ENCODE measurements around the gene RTP5. TPM values are rescaled to one million over a fixed set of nuclear protein-coding genes. Genes with fewer than 3 reads are reported as not detected.
"Not testable (repeated sequence)": the region's sequence is repeated elsewhere in the genome, so short reads cannot be mapped to it uniquely, and the experiment has no call there.

RTP5 gene
- total RNA-seq, result 0.07 TPM in 1 of 2 replicates, not detected in the other

- no peak for DNase-seq
- peaks cover 34% of the 10 kb centered on the region for H3K4me1 Mint-ChIP-seq
- intact Hi-C loops (cut with micrococcal nuclease), result no loop called here
- peaks cover under 1% of the 10 kb centered on the region for H3K36me3 Mint-ChIP-seq (ENCODE audit: low read depth)
- H3K27ac Mint-ChIP-seq, result peak within 1 kb of the TSS; percentile 76
- peaks cover 17% of the 10 kb centered on the region for H3K27me3 Mint-ChIP-seq
- no peak within 1 kb of the TSS for H3K4me3 Mint-ChIP-seq
- H3K9me3 Mint-ChIP-seq, result peaks cover 8% of the 10 kb centered on the region
Observed at GRCh38 chr2:241869087-241869961, at the start of gene RTP5. Gene RTP5 (plus strand): TSS chr2:241869729. CDS start chr2:241869757, 28 bp downstream.

- H3K27me3 Mint-ChIP-seq; H3K27ac Mint-ChIP-seq; H3K36me3 Mint-ChIP-seq (ENCODE audit: low read depth); H3K4me3 Mint-ChIP-seq; H3K4me1 Mint-ChIP-seq; DNase-seq; intact Hi-C loops (cut with micrococcal nuclease): not testable (repeated sequence)
- peaks cover 15% of the 10 kb centered on the region for H3K9me3 Mint-ChIP-seq
Observed at GRCh38 chr2:241819947-241820624, 49.4 kb upstream of the RTP5 start.

DNA sequence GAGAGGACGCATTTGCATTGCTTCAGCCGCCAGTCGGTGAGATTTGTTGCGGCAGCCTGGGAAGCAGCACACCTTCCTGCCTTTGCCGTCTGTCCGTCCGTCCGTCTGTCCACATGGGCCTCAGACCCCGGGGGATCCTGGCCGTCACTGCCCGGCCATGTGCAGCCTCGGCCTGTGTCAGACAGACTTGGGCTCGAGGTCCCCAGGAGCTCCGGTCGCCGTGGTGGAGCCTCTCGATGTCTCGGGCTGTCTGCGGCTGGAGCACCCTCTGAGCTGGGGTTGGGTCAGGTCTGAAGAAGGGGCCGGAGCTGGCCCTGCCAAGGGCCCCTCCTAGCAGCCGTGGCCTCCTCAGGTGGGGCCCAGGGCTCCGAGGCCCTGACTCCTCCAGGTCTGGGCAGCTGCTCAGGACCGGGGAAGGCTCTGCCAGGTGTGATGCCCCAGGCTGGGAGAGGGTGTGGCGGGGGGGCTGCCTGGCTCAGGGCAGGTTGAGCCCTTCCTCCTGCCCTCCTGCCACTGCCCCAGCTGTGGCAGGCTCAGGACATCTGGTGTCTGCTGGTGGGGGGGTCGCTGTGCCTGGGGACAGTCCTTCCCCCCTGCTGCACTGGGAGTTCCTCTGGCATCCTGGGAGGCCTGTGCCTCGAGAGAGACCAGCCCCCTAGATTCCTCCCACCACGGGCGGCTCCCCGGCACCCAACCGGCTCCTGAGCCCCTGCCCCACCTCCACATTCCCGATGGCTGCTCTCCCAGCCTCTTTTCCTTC is 48.7 kb upstream of the RTP5 start:
- DNase-seq, result no peak
- H3K36me3 Mint-ChIP-seq (ENCODE audit: low read depth), result no peaks in the 10 kb centered on the region
- intact Hi-C loops (cut with micrococcal nuclease), result no loop called here

DNA sequence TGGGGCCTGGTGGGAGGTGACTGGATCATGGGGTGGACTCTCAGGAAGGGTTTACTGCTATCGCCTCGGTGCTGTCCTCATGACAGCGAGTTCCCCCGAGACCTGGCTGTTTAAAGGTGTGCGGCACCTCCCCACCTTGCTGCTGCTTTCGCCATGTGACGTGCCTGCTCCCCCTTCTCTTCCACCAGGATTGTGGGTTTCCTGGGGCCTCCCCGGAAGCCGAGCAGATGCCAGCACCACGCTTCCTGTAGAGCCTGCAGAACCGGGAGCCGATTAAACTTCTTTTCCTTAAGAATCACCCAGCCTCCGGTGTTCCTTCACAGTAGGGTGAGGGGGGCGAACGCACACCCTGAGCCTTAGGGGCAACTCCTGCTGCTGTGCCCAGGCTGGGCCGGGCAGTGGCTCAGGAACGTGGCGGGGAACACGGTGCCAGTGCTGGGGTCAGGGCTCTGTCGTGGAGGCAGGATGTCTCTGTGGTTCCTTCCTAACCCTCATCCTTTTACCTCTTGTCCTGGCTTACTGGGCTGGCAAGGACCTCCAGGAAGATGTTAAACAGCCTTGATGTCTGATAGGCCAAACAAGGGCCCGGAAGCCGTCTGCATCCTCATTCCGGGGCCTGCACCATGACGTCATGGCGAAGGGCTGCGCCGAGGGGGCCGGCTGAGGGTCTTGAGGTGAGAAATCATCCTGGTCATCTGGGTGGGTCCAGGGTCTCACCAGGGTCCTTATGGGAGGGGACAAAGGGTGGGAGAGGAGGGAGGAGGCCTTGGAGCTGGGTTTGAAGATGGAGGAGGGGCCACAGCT is 47.9 kb upstream of the RTP5 start:
- intact Hi-C loops (cut with micrococcal nuclease), result no loop called here
- H3K4me3 Mint-ChIP-seq, result no peak overlapping the region
- H3K27ac Mint-ChIP-seq, result peak overlapping the region; percentile 53

More for the DNA sequence above, 48.7 kb upstream of the RTP5 start:
- Mint-ChIP-seq H3K27me3 (peaks cover 2% of the 10 kb centered on the region), H3K4me3 (no peak overlapping the region), H3K4me1 (peaks cover 5% of the 10 kb centered on the region), H3K9me3 (peaks cover 20% of the 10 kb centered on the region), H3K27ac (peak overlapping the region; percentile 53)

GRCh38 chr2:241822264-241822623 is 47.3 kb upstream of the RTP5 start:
- H3K27ac Mint-ChIP-seq, result no peak overlapping the region
- H3K27me3 Mint-ChIP-seq, result peaks cover 2% of the 10 kb centered on the region
- no peak for DNase-seq
- H3K9me3 Mint-ChIP-seq, result peaks cover 26% of the 10 kb centered on the region
- H3K36me3 Mint-ChIP-seq (ENCODE audit: low read depth), result no peaks in the 10 kb centered on the region
- H3K4me1 Mint-ChIP-seq, result peaks cover 5% of the 10 kb centered on the region
- no peak overlapping the region for H3K4me3 Mint-ChIP-seq
- intact Hi-C loops (cut with micrococcal nuclease), result no loop called here

More for the DNA sequence above, 47.9 kb upstream of the RTP5 start:
- peaks cover 20% of the 10 kb centered on the region for H3K9me3 Mint-ChIP-seq
- peaks cover 5% of the 10 kb centered on the region for H3K4me1 Mint-ChIP-seq
- H3K27me3 Mint-ChIP-seq, result peaks cover 2% of the 10 kb centered on the region
- no peak for DNase-seq
- H3K36me3 Mint-ChIP-seq (ENCODE audit: low read depth), result no peaks in the 10 kb centered on the region

DNA sequence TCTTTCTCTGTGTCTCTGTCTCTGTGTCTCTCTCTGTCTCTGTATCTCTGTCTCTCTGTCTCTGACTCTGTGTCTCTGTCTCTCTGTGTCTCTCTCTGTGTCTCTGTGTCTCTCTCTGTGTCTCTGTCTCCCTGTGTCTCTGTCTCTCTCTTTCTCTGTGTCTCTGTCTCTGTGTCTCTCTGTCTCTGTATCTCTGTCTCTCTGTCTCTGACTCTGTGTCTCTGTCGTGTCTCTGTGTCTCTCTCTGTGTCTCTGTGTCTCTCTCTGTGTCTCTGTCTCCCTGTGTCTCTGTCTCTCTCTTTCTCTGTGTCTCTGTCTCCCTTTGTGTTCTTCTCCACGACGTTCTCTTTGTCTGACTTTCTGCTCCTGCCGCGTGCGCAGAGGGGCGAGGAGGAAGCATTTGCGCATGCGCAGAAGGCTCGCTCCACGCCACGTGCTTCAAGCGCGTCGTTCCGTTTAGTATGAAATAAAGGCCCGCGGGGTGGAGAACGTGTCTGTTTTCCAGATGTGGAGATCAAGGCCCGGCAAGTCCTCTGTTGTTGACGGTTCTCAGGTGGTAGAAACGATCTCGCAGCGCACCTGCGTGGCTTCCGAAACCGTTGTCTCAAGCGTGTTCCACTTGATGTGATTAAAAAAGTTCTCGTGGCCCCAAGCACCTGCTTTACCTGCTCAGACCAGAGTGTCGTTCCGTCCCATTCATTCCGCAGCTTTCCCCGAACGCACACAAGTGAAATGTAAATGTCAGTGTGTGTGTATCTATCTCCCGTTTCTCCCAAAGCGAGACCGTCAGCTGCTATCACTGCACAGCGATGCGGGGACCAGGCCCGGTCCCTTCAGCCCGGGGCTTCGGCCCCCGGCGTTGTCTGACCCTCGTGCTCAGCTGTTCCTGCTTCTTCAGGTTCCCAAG is 45.7 kb upstream of the RTP5 start:
- DNase-seq; H3K27me3 Mint-ChIP-seq; H3K36me3 Mint-ChIP-seq (ENCODE audit: low read depth); intact Hi-C loops (cut with micrococcal nuclease); H3K4me3 Mint-ChIP-seq; H3K4me1 Mint-ChIP-seq: not testable (repeated sequence)
- H3K27ac Mint-ChIP-seq, result peak overlapping the region; percentile 57
- peaks cover 33% of the 10 kb centered on the region for H3K9me3 Mint-ChIP-seq

- H3K36me3 Mint-ChIP-seq (ENCODE audit: low read depth), result no peaks in the 10 kb centered on the region
- intact Hi-C loops (cut with micrococcal nuclease), result no loop called here
- DNase-seq, result no peak
- no peak overlapping the region for H3K27ac Mint-ChIP-seq
- H3K4me1 Mint-ChIP-seq, result no peaks in the 10 kb centered on the region
- H3K4me3 Mint-ChIP-seq, result no peak overlapping the region
- H3K27me3 Mint-ChIP-seq, result peaks cover 18% of the 10 kb centered on the region
- H3K9me3 Mint-ChIP-seq, result peaks cover 33% of the 10 kb centered on the region
Observed at GRCh38 chr2:241827394-241827793, 42.1 kb upstream of the RTP5 start.

- Mint-ChIP-seq H3K4me3 (no peak overlapping the region), H3K36me3 (ENCODE audit: low read depth) (no peaks in the 10 kb centered on the region), H3K9me3 (peaks cover 8% of the 10 kb centered on the region), H3K4me1 (peaks cover 10% of the 10 kb centered on the region), H3K27ac (no peak overlapping the region), H3K27me3 (peaks cover 54% of the 10 kb centered on the region)
- no peak for DNase-seq
- intact Hi-C loops (cut with micrococcal nuclease), result no loop called here
Observed at GRCh38 chr2:241833101-241833663, 36.3 kb upstream of the RTP5 start.

- H3K36me3 Mint-ChIP-seq (ENCODE audit: low read depth); intact Hi-C loops (cut with micrococcal nuclease); DNase-seq; H3K27ac Mint-ChIP-seq; H3K4me3 Mint-ChIP-seq; H3K9me3 Mint-ChIP-seq: not testable (repeated sequence)
- H3K27me3 Mint-ChIP-seq, result peaks cover 59% of the 10 kb centered on the region
- peaks cover 12% of the 10 kb centered on the region for H3K4me1 Mint-ChIP-seq
Observed at GRCh38 chr2:241833756-241834526, 35.6 kb upstream of the RTP5 start.

DNA sequence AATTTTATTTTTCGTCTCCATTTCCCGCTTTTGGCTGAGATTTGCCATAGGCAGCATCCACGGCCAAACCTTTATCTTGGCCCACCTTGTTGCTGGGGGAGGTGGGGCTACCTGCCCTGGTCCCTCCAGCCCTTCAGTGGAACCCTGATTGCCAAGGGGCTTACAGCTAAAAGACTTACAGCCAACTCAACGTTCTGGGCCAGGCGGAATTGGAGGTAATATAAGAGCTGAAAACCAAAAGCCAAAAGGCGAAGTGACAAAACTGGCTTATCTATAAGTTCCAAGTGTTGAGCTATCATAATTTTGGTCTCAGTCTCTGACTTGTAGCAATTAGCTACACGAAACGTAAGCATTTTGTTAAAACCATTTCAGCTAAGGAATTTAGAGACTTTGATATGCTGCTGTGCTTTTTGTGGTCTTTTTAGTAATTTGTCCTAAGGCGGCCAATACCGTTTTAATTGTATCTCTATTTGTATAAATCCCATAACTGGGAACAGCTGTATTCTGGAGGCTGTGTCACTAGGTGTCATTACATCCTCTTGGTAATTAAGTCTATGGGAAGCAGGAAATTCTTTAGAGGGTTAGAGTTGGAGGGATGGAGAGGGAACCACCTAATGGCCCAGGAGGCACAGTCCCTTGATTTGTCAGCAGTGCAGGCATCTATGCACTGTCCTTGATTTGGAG is 34.9 kb upstream of the RTP5 start:
- Mint-ChIP-seq H3K4me3 (no peak overlapping the region), H3K27ac (no peak overlapping the region), H3K36me3 (ENCODE audit: low read depth) (no peaks in the 10 kb centered on the region), H3K4me1 (peaks cover 12% of the 10 kb centered on the region), H3K9me3 (peaks cover 6% of the 10 kb centered on the region), H3K27me3 (peaks cover 62% of the 10 kb centered on the region)
- DNase-seq, result no peak
- intact Hi-C loops (cut with micrococcal nuclease), result no loop called here

DNA sequence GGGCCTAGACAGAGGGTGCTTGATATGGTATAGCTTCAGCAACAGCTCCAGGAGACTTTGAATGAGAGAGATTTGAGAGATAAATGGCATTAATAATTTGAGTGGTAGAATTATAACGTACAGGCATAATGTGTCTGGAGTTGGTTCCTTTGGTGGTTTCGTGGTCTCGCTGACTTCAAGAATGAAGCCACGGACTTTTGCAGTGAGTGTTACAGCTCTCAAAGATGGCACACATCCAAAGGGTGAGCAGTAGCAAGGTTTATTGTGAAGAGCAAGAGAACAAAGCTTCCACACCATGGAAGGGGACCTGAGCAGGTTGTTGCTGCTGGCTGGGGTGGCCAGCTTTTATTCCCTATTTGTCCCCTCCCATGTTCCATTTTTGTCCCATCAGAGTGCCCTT is 33.9 kb upstream of the RTP5 start:
- intact Hi-C loops (cut with micrococcal nuclease), result no loop called here
- Mint-ChIP-seq H3K27ac (no peak overlapping the region), H3K9me3 (peaks cover 6% of the 10 kb centered on the region), H3K36me3 (ENCODE audit: low read depth) (no peaks in the 10 kb centered on the region), H3K27me3 (peaks cover 56% of the 10 kb centered on the region), H3K4me3 (no peak overlapping the region), H3K4me1 (peaks cover 14% of the 10 kb centered on the region)
- no peak for DNase-seq

Data from activated CD4-positive, alpha-beta T cell treated with anti-CD3 and anti-CD28 coated beads, Interleukin-2, amount 10 ng/mL, durations not matched to agents 24 days and 14 days (primary cell).